AG10803 (cell line): Measurements from ENCODE around the gene ZNF185.
A peak's percentile ranks its signal among the peaks of the same experiment; 100 is the strongest.

ENCODE experiments used
- DNase-seq: peaks from one replicate; pipeline ENCODE4 v3.0.0; 2010; ENCODE audit warnings: low read depth
- H3K4me3 ChIP-seq: 2 replicates; pipeline ENCODE4 v1.5.1; 2011; ENCODE audit warnings: mild to moderate bottlenecking, low read length, control low read depth
- CTCF ChIP-seq: conservative IDR thresholded peaks from 2 replicates; pipeline ENCODE4 v1.5.1; 2011; ENCODE audit warnings: mild to moderate bottlenecking, low read length, control low read depth, inconsistent platforms

The ZNF185 gene

GRCh38 chrX:152915541-152916241 is 17.8 kb downstream of the ZNF185 start:
- no peak for DNase-seq
- H3K4me3 ChIP-seq, result no peak overlapping the region
- TF ChIP-seq CTCF, result peak; percentile 62

GRCh38 chrX:152917656-152918579 is 20.1 kb downstream of the ZNF185 start:
- no peak overlapping the region for H3K4me3 ChIP-seq
- DNase-seq, result no peak
- no peak for TF ChIP-seq CTCF

- no peak overlapping the region for H3K4me3 ChIP-seq
- TF ChIP-seq CTCF, result no peak
- DNase-seq, result no peak
Observed at GRCh38 chrX:152918707-152919106, 20.8 kb downstream of the ZNF185 start.

GRCh38 chrX:152923599-152923998 is 25.7 kb downstream of the ZNF185 start:
- H3K4me3 ChIP-seq, result no peak overlapping the region
- DNase-seq, result no peak
- TF ChIP-seq CTCF, result no peak

- no peak for DNase-seq
- H3K4me3 ChIP-seq, result no peak overlapping the region
- TF ChIP-seq CTCF, result no peak
Observed at GRCh38 chrX:152925835-152926234, 28.0 kb downstream of the ZNF185 start.

GRCh38 chrX:152926279-152926678 is 28.4 kb downstream of the ZNF185 start:
- TF ChIP-seq CTCF, result peak; percentile 56
- peak; percentile 66 for DNase-seq
- H3K4me3 ChIP-seq, result no peak overlapping the region
